Loucy (cell line): ENCODE measurements around the gene BRD1.

Experiments used
- H2AFZ ChIP-seq: fragments of 200-600 bp; sonication (generic); 2 replicates; pipeline ENCODE4 v1.6.0; 2016; ENCODE audit warnings: antibody characterized with exemption, mild to moderate bottlenecking, low read length, moderate library complexity
- H3F3A ChIP-seq: fragments of 200-600 bp; 2 replicates; pipeline ENCODE4 v1.6.0; 2016; ENCODE audit warnings: antibody characterized with exemption, low read depth, mild to moderate bottlenecking
- H3K27me3 ChIP-seq: fragments of 200-600 bp; sonication (generic); 2 replicates; pipeline ENCODE4 v1.6.1; 2014; ENCODE audit warnings: low read length, mild to moderate bottlenecking; ENCODE audit not compliant: insufficient read depth, poor library complexity, severe bottlenecking
- H3K36me3 ChIP-seq: fragments of 200-600 bp; sonication (generic); 2 replicates; pipeline ENCODE4 v1.6.1; 2016; ENCODE audit warnings: low read length; ENCODE audit not compliant: insufficient read depth
- H3K4me1 ChIP-seq: fragments of 200-600 bp; sonication (generic); 2 replicates; pipeline ENCODE4 v1.5.1; 2014; ENCODE audit warnings: low read length, mild to moderate bottlenecking; ENCODE audit not compliant: insufficient read depth, poor library complexity, severe bottlenecking
- H3K4me2 ChIP-seq: fragments of 200-600 bp; sonication (generic); 2 replicates; pipeline ENCODE4 v1.6.0; 2014; ENCODE audit warnings: antibody characterized with exemption, low read length, low read depth, mild to moderate bottlenecking; ENCODE audit not compliant: poor library complexity, severe bottlenecking
- H3K4me3 ChIP-seq: fragments of 200-600 bp; sonication (generic); 2 replicates; pipeline ENCODE4 v1.5.1; 2014; ENCODE audit warnings: low read length, mild to moderate bottlenecking, mixed read lengths; ENCODE audit not compliant: poor library complexity, severe bottlenecking
- H3K79me2 ChIP-seq: fragments of 200-600 bp; sonication (generic); 2 replicates; pipeline ENCODE4 v1.6.1; 2014; ENCODE audit warnings: low read length; ENCODE audit not compliant: insufficient read depth
- H3K9ac ChIP-seq: fragments of 200-600 bp; sonication (generic); 2 replicates; pipeline ENCODE4 v1.6.0; 2014; ENCODE audit warnings: mild to moderate bottlenecking, low read depth, low read length, moderate library complexity; ENCODE audit not compliant: poor library complexity, severe bottlenecking
- H3K9me2 ChIP-seq: fragments of 200-600 bp; sonication (generic); replicated peaks from 2 replicates; pipeline ENCODE4 v1.6.1; 2016; ENCODE audit warnings: low read depth, low read length, mixed read lengths
- H3K9me3 ChIP-seq: fragments of 200-600 bp; sonication (generic); 2 replicates; pipeline ENCODE4 v1.6.1; 2014; ENCODE audit warnings: mild to moderate bottlenecking, antibody characterized with exemption, low read length, low read depth; ENCODE audit not compliant: insufficient read depth
- H4K20me1 ChIP-seq: fragments of 200-600 bp; sonication (generic); 2 replicates; pipeline ENCODE4 v1.6.0; 2014; ENCODE audit warnings: antibody characterized with exemption, low read length, mild to moderate bottlenecking; ENCODE audit not compliant: insufficient read depth, poor library complexity, severe bottlenecking
- EZH2phosphoT487 ChIP-seq: fragments of 200-600 bp; IDR thresholded peaks from 2 replicates; pipeline ENCODE4 v1.6.1; 2018; ENCODE audit warnings: antibody characterized with exemption, mild to moderate bottlenecking, moderate library complexity, borderline replicate concordance
- TF ChIP-seq, protein P1 (sequence below): fragments of 200-600 bp; sonication (generic); conservative IDR thresholded peaks from 2 replicates; pipeline ENCODE4 v1.5.1; 2014; ENCODE audit warnings: mild to moderate bottlenecking, antibody characterized with exemption, low read length

Gene BRD1

DNA sequence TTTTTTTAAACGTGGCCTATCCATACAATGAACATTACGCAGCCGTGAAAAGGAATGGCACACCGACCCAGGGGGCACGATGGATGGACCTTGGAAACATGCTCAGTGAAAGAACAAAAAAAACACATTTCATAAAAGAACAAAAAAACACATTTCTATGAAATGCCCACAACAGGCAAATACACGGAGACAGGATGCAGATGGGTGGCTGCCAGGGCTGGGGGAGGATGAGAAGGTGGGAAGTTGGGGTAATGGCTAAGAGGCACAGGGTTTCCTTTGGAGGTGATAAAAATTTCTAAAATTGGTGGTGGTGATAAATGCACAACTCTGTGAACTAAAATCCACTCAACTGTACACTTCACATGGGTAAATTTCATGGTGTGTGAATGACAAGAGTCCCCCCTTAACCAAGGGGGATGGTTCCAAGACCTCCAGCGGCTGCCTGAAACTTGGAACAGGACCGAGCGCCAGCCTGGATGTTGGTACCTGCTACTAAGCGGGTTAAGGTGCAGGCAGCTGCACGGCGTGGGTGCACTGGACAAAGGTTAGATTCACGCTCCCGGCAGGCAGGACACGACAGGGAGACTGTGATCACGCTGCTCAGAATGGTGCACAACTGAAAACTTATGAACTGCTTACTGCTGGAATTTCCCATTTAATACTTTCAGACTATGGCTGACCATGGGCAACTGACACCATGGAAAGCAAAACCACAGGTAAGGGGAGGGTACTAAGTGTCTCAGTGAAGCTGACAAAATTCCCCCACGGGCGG lies 16.5 kb downstream of the BRD1 start:
- no peak overlapping the region for H3K9ac ChIP-seq
- H3F3A ChIP-seq: no peaks in the 10 kb centered on the region; the same call in 1 of the 2 replicates
- H3K27me3 ChIP-seq: no peaks in the 10 kb centered on the region
- H3K79me2 ChIP-seq: peaks cover 100% of the 10 kb centered on the region
- peaks cover 62% of the 10 kb centered on the region; the same call in 1 of the 2 replicates for H3K36me3 ChIP-seq
- H3K9me2 ChIP-seq: no peaks in the 10 kb centered on the region
- peak overlapping the region; percentile 39 for H3K4me2 ChIP-seq
- no peak overlapping the region for H2AFZ ChIP-seq
- TF ChIP-seq, protein P1, sequence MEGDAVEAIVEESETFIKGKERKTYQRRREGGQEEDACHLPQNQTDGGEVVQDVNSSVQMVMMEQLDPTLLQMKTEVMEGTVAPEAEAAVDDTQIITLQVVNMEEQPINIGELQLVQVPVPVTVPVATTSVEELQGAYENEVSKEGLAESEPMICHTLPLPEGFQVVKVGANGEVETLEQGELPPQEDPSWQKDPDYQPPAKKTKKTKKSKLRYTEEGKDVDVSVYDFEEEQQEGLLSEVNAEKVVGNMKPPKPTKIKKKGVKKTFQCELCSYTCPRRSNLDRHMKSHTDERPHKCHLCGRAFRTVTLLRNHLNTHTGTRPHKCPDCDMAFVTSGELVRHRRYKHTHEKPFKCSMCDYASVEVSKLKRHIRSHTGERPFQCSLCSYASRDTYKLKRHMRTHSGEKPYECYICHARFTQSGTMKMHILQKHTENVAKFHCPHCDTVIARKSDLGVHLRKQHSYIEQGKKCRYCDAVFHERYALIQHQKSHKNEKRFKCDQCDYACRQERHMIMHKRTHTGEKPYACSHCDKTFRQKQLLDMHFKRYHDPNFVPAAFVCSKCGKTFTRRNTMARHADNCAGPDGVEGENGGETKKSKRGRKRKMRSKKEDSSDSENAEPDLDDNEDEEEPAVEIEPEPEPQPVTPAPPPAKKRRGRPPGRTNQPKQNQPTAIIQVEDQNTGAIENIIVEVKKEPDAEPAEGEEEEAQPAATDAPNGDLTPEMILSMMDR: no peak
- no peak for TF ChIP-seq EZH2phosphoT487
- peaks cover 45% of the 10 kb centered on the region for H3K4me1 ChIP-seq
- H3K4me3 ChIP-seq: peak overlapping the region; percentile 16
- peaks cover 95% of the 10 kb centered on the region for H4K20me1 ChIP-seq
- H3K9me3 ChIP-seq: no peaks in the 10 kb centered on the region

DNA sequence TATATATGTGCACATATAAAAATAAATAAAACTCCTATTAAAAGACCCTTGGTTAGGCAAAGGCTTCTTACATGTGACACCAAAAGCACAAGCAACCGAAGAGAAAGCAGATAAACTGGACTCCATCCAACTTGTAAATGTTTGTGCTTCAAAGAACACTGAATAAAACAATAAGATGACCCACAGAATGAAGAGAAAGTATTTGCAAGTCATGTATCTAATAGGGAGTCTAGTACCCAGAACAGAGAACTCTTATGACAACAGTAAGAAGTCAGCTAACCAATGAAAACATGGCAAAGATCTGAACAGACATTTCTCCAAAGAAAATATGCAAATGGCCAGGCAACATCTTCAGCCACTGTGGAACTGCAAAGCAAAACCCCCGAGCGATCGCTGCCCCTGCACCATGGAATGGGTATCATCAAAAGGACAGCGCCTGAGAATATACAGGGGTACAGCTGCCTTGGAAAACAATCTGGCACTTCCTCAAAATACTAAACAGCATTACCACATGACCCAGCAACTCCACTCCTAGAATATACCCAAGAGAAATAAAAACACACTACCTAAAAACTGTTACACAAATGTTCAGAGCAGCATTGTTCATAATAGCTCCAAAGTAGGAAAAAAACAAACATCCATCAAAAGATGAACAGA lies 17.2 kb downstream of the BRD1 start:
- H2AFZ ChIP-seq: no peak overlapping the region
- no peaks in the 10 kb centered on the region; the same call in 1 of the 2 replicates for H3F3A ChIP-seq
- H3K4me1 ChIP-seq: peaks cover 40% of the 10 kb centered on the region
- TF ChIP-seq, protein P1: no peak
- TF ChIP-seq EZH2phosphoT487: no peak
- H3K9me3 ChIP-seq: no peaks in the 10 kb centered on the region
- peaks cover 100% of the 10 kb centered on the region for H3K79me2 ChIP-seq
- H4K20me1 ChIP-seq: peaks cover 95% of the 10 kb centered on the region
- H3K4me3 ChIP-seq: no peak overlapping the region
- H3K9me2 ChIP-seq: no peaks in the 10 kb centered on the region
- peak overlapping the region; percentile 39 for H3K4me2 ChIP-seq
- H3K27me3 ChIP-seq: no peaks in the 10 kb centered on the region
- H3K36me3 ChIP-seq: peaks cover 57% of the 10 kb centered on the region; the same call in 1 of the 2 replicates
- H3K9ac ChIP-seq: no peak overlapping the region

DNA sequence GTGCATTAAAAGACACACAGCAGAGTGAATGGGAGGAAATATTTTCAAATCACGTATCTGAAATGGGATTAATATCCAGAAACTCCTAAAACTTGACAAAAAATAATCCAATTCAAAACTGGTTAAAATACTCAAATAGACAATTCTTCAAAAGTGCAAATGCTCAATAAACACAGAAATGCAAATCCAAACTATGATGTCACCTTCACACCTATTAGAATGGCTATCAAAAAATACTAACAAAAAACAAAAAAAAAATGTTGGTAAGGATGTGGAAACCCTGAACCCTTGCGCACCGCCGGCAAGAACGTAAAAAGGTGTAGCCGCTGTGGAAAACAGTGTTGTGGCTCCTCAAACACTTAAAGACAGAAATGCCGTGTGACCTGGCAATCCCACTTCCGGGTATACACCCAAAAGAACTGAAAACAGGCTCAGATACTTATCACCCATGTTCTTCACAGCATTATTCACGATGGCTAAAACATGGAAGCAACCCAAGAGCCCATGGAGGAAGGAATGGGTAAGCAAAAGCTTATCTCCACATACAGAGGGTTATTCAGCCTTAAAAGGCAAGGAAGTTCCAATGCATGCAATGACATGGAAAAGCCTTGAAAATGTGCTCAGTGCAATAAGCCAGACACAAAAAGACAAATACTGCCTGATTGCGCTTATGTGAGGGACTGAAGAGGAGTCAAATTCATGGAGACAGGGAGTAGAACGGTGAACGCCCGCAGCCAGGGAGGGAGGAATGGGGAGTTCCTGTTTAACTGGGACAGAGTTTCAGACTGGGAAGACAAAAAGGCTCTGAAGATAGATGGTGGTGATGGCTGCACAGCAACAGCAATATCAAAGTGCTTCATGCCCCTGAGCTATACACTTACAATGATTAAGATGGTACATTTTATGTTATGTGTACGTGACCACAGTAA lies 19.6 kb downstream of the BRD1 start:
- peaks cover 100% of the 10 kb centered on the region for H3K79me2 ChIP-seq
- no peaks in the 10 kb centered on the region for H3K27me3 ChIP-seq
- H3K4me3 ChIP-seq: no peak overlapping the region
- H4K20me1 ChIP-seq: peaks cover 97% of the 10 kb centered on the region
- H3F3A ChIP-seq: no peaks in the 10 kb centered on the region; the same call in 1 of the 2 replicates
- H3K4me2 ChIP-seq: peak overlapping the region; percentile 9
- H3K4me1 ChIP-seq: peaks cover 33% of the 10 kb centered on the region
- no peak overlapping the region for H2AFZ ChIP-seq
- TF ChIP-seq EZH2phosphoT487: no peak
- TF ChIP-seq, protein P1: no peak
- no peak overlapping the region for H3K9ac ChIP-seq
- H3K9me3 ChIP-seq: no peaks in the 10 kb centered on the region
- no peaks in the 10 kb centered on the region for H3K9me2 ChIP-seq
- H3K36me3 ChIP-seq: peaks cover 63% of the 10 kb centered on the region; the same call in 1 of the 2 replicates
